ENCODE results near the gene DDX28.
"Not testable (repeated sequence)": the region's sequence is repeated elsewhere in the genome, so short reads cannot be mapped to it uniquely, and the experiment has no call there.

Gene DDX28

GRCh38 chr16:68041783-68042182, 18.8 kb upstream of the DDX28 start:
- no peak for DNase-seq (ENCODE audit: extremely low spot score)
- no peak for TF ChIP-seq CTCF (IDR thresholded peaks at IDR 0.05; ENCODE audit: control extremely low read depth, extremely low read depth, low read depth, missing control alignments)
- CTCF ChIA-PET = interaction anchor here (1.0 to 6.3 kb wide), 21 partner anchors 11 to 226 kb away, joined by 3 to 72 read pairs (median 10); partner anchors contain the start of genes DDX28, DPEP2, DPEP3 and DUS2
- POLR2A ChIA-PET = no interaction called here

GRCh38 chr16:68040506-68041288, 17.7 kb upstream of the DDX28 start:
- peak; percentile 88 for TF ChIP-seq CTCF (IDR thresholded peaks at IDR 0.05; ENCODE audit: control extremely low read depth, extremely low read depth, low read depth, missing control alignments)
- POLR2A ChIA-PET = interaction anchor here (0.6 kb wide), 7 partner anchors 11 to 873 kb away, joined by 4 to 7 read pairs (median 4); no protein-coding TSS in a partner anchor
- CTCF ChIA-PET = interaction anchor here (0.6 to 6.3 kb wide), 67 partner anchors 9 to 520 kb away, joined by 3 to 72 read pairs (median 5); partner anchors contain the start of genes C16orf86, DDX28, DPEP2 and DPEP3

GRCh38 chr16:68037841-68038597, 15.0 kb upstream of the DDX28 start:
- POLR2A ChIA-PET = interaction anchor here (0.7 kb wide), 1 partner anchor 357 kb away, joined by 7 read pairs; no protein-coding TSS in a partner anchor
- peak; percentile 46 for DNase-seq (ENCODE audit: extremely low spot score)
- TF ChIP-seq CTCF (IDR thresholded peaks at IDR 0.05; ENCODE audit: control extremely low read depth, extremely low read depth, low read depth, missing control alignments) = no peak
- CTCF ChIA-PET = interaction anchor here (1.1 to 6.3 kb wide), 5 partner anchors 8 to 221 kb away, joined by 3 to 72 read pairs (median 6); partner anchors contain the start of gene NRN1L

More at GRCh38 chr16:68040506-68041288, 17.7 kb upstream of the DDX28 start:
- DNase-seq (ENCODE audit: extremely low spot score) = peak; percentile 87

- POLR2A ChIA-PET = no interaction called here
- DNase-seq (ENCODE audit: extremely low spot score) = no peak
- no peak for TF ChIP-seq CTCF (IDR thresholded peaks at IDR 0.05; ENCODE audit: control extremely low read depth, extremely low read depth, low read depth, missing control alignments)
- CTCF ChIA-PET = interaction anchor here (0.7 to 1.8 kb wide), 8 partner anchors 8 to 362 kb away, joined by 3 to 4 read pairs (median 4); partner anchors contain the start of genes DDX28 and DUS2
Observed at GRCh38 chr16:68035227-68035626, 12.2 kb upstream of the DDX28 start.

- no peak for DNase-seq (ENCODE audit: extremely low spot score)
- POLR2A ChIA-PET = interaction anchor here (0.7 kb wide), 1 partner anchor 41 kb away, joined by 4 read pairs; no protein-coding TSS in a partner anchor
- CTCF ChIA-PET = interaction anchor here (2.1 kb wide), 1 partner anchor 7 kb away, joined by 7 read pairs; no protein-coding TSS in a partner anchor
- TF ChIP-seq CTCF (IDR thresholded peaks at IDR 0.05; ENCODE audit: control extremely low read depth, extremely low read depth, low read depth, missing control alignments) = no peak
Observed at GRCh38 chr16:68033101-68033500, 10.1 kb upstream of the DDX28 start.

GRCh38 chr16:68031951-68032350, 8.9 kb upstream of the DDX28 start:
- ChIA-PET POLR2A (no interaction called here), CTCF (interaction anchor here (0.6 to 2.1 kb wide), 3 partner anchors 9 to 215 kb away, joined by 3 to 7 read pairs (median 3); no protein-coding TSS in a partner anchor)
- TF ChIP-seq CTCF (IDR thresholded peaks at IDR 0.05; ENCODE audit: control extremely low read depth, extremely low read depth, low read depth, missing control alignments) = no peak
- DNase-seq (ENCODE audit: extremely low spot score) = no peak

GRCh38 chr16:68030108-68030507, 7.1 kb upstream of the DDX28 start:
- ChIA-PET POLR2A (interaction anchor here (0.5 kb wide), 1 partner anchor 26 kb away, joined by 4 read pairs; no protein-coding TSS in a partner anchor), CTCF (interaction anchor here (0.6 to 5.7 kb wide), 3 partner anchors 11 to 35 kb away, joined by 3 to 49 read pairs (median 3); no protein-coding TSS in a partner anchor)
- DNase-seq (ENCODE audit: extremely low spot score) = not testable (repeated sequence)

All from GM10248 (cell line).